ENCODE results near the gene WDTC1.

WDTC1 gene

DNA sequence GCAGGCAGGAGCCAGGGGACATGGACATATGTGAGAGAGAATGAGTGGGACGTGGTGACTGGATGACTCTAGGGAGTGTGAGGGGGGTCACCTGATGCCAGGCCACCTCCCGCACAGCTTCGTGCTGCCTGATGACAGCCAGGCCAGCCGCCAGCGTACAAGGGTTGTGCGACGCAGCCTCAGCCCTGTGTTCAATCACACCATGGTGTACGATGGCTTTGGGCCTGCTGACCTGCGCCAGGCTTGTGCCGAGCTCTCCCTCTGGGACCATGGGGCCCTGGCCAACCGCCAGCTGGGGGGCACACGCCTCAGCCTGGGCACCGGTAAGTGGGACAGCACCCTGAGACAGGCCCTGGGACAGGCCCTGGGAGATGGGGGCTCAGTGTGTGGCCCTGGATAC, 118.7 kb downstream of the WDTC1 start:
- H3K4me3 ChIP-seq (ENCODE audit: control insufficient read depth, low read depth, low read length): no peak overlapping the region
- no peak for TF ChIP-seq CTCF (IDR thresholded peaks at IDR 0.05; ENCODE audit: control insufficient read depth, insufficient read depth, low read depth, low read length, missing control alignments)
- no peak for DNase-seq (ENCODE audit: low read depth)

DNA sequence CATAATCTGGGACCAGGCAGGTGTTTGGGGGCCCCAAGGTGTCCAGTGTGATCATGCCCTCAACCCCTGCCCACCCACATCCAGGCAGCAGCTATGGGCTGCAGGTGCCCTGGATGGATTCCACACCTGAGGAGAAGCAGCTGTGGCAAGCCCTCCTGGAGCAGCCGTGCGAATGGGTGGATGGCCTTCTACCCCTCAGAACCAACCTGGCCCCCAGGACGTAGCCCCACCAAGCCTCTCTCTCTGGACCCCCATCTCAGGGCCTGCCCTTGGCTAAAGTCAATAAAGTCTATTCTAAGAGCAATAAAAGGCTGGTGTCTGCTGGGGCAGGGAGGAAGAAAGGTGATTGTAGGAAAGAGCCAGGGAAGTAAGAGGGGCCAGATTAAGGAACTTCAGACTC, 119.2 kb downstream of the WDTC1 start:
- no peak for DNase-seq (ENCODE audit: low read depth)
- TF ChIP-seq CTCF (IDR thresholded peaks at IDR 0.05; ENCODE audit: control insufficient read depth, insufficient read depth, low read depth, low read length, missing control alignments): no peak
- no peak overlapping the region for H3K4me3 ChIP-seq (ENCODE audit: control insufficient read depth, low read depth, low read length)

GRCh38 chr1:27355683-27356082, 121.3 kb downstream of the WDTC1 start:
- no peak overlapping the region for H3K4me3 ChIP-seq (ENCODE audit: control insufficient read depth, low read depth, low read length)
- no peak for DNase-seq (ENCODE audit: low read depth)
- TF ChIP-seq CTCF (IDR thresholded peaks at IDR 0.05; ENCODE audit: control insufficient read depth, insufficient read depth, low read depth, low read length, missing control alignments): no peak

DNA sequence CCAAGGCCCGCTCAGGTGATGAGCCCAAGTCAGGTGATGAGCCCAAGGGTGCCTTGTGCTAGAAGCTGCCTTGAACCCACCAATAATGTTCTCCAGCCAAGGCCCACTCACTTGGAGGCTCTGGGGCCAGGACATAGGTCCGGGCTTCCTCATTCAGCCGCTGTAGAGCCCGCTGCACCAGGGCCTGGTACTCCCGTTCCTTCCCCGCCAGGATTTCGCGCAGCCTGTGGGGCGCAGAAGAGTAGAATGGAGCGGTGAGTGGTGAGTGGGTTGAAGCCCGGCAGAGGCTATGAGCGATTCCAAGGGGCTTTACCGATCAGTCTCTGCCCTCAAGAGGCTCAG, 121.8 kb downstream of the WDTC1 start:
- no peak for TF ChIP-seq CTCF (IDR thresholded peaks at IDR 0.05; ENCODE audit: control insufficient read depth, insufficient read depth, low read depth, low read length, missing control alignments)
- no peak overlapping the region for H3K4me3 ChIP-seq (ENCODE audit: control insufficient read depth, low read depth, low read length)
- no peak for DNase-seq (ENCODE audit: low read depth)

DNA sequence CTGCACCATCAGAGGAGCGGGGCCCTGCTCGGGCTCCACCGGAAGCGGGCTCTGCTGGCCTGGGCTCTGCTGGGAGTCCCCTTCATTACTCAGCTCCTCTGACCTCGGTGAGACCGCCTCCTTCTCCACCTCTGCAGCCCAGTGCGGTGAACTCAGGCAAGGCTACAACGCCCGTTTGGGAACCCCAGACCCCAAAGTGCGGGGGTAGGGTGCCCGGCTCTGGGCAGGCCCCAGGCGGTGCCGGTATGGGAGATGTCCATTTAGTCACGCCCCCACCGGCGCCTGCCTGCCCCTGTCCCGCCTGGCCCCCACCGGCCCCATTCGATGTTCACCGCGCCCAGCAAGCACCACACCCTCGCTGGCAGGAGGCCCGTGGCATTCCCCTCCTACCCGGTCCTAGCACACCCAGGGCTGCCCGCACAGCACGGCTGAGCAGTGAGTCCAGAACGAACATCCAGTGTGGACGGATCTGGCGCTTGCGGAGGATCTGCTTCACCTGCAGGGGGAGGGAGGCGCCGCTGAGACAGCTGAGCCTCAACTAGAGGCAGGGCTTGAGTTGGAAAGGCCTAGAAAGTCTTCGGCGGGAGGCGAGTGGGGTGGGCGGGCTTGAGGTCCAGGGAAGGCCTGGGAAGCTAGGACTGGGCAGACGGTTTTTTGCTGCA, 122.3 kb downstream of the WDTC1 start:
- no peak for TF ChIP-seq CTCF (IDR thresholded peaks at IDR 0.05; ENCODE audit: control insufficient read depth, insufficient read depth, low read depth, low read length, missing control alignments)
- H3K4me3 ChIP-seq (ENCODE audit: control insufficient read depth, low read depth, low read length): no peak overlapping the region
- no peak for DNase-seq (ENCODE audit: low read depth)

- DNase-seq (ENCODE audit: low read depth): no peak
- peak; percentile 84 for TF ChIP-seq CTCF (IDR thresholded peaks at IDR 0.05; ENCODE audit: control insufficient read depth, insufficient read depth, low read depth, low read length, missing control alignments)
- no peak overlapping the region for H3K4me3 ChIP-seq (ENCODE audit: control insufficient read depth, low read depth, low read length)
Observed at GRCh38 chr1:27357281-27358037, 123.0 kb downstream of the WDTC1 start.
